Panc1 (cell line): ENCODE measurements around the gene OAS3. TPM values are rescaled to one million over a fixed set of nuclear protein-coding genes. Genes with fewer than 3 reads are reported as not detected.
"Not testable (repeated sequence)": the region's sequence is repeated elsewhere in the genome, so short reads cannot be mapped to it uniquely, and the experiment has no call there.

Experiments used
- ATAC-seq: fragments of 200-7000 bp; cut with Tn5 transposase; 2 replicates; pipeline ENCODE4 v1.9.1; 2020; ENCODE audit warnings: mild to moderate bottlenecking, moderate library complexity
- BruUV-seq: library from RNA; stranded (reverse); fragments of 400-500 nt; replicated peaks from 2 replicates; lab custom pipeline; 2021; lab: Mats Ljungman, UMichigan
- CTCF ChIA-PET: fragments of 300-600 bp; sonication (Branson Sonifier 250); formaldehyde crosslinking; loops from one replicate; lab custom pipeline; 2022; ENCODE audit warnings: antibody characterized with exemption; lab: Charles Lee
- POLR2A ChIA-PET: fragments of 300-600 bp; sonication (Branson Sonifier 250); formaldehyde crosslinking; loops from one replicate; lab custom pipeline; 2022; ENCODE audit warnings: antibody characterized with exemption; lab: Charles Lee
- DNase-seq: peaks from one replicate; pipeline ENCODE4 v3.0.0-alpha.2; 2010; ENCODE audit warnings: low read depth, low spot score
- H3K27ac ChIP-seq: 2 replicates; pipeline ENCODE4 v1.5.1; 2011; ENCODE audit warnings: mild to moderate bottlenecking, low read length, inconsistent platforms
- H3K27me3 ChIP-seq: fragments of 200-500 bp; sonication (Bioruptor generic); 2 replicates; pipeline ENCODE4 v1.6.0; 2014; ENCODE audit warnings: low read length, inconsistent platforms; ENCODE audit not compliant: control insufficient read depth, insufficient read depth
- H3K36me3 ChIP-seq: fragments of 200-500 bp; sonication (Bioruptor generic); 2 replicates; pipeline ENCODE4 v1.5.1; 2014; ENCODE audit warnings: inconsistent platforms, mild to moderate bottlenecking, low read length, moderate library complexity; ENCODE audit not compliant: control insufficient read depth, insufficient read depth
- H3K4me1 ChIP-seq: 2 replicates; pipeline ENCODE4 v1.5.1; 2011; ENCODE audit warnings: inconsistent platforms, mild to moderate bottlenecking, low read length, moderate library complexity; ENCODE audit not compliant: control insufficient read depth, insufficient read depth
- H3K4me3 ChIP-seq, 2 experiments: 2 replicates each; pipeline ENCODE4 v1.5.1; 2011 to 2012; ENCODE audit warnings: low read depth in 2 of 2, low read length in 2 of 2, mild to moderate bottlenecking in 2 of 2, inconsistent platforms in 1 of 2, moderate library complexity in 1 of 2
- H3K9me3 ChIP-seq: fragments of 200-500 bp; sonication (Bioruptor generic); 2 replicates; pipeline ENCODE4 v1.5.1; 2014; ENCODE audit warnings: low read depth, mild to moderate bottlenecking, inconsistent platforms, low read length, moderate library complexity; ENCODE audit not compliant: control insufficient read depth, insufficient read depth
- POLR2AphosphoS5 ChIP-seq: IDR thresholded peaks from 2 replicates; pipeline ENCODE4 v1.6.1; 2012; ENCODE audit warnings: mild to moderate bottlenecking, low read depth, low read length, moderate library complexity
- SIN3A ChIP-seq: IDR thresholded peaks from 2 replicates; pipeline ENCODE4 v1.6.1; 2012; ENCODE audit warnings: low read depth, mild to moderate bottlenecking, low read length, moderate library complexity, borderline replicate concordance; ENCODE audit not compliant: insufficient read depth
- TCF7L2 ChIP-seq: IDR thresholded peaks from 2 replicates; pipeline ENCODE4 v1.6.1; 2011; ENCODE audit warnings: mild to moderate bottlenecking, low read depth, low read length, inconsistent platforms
- in situ Hi-C: cut with HindIII; loops from 2 replicates; pipeline ENCODE4 v1.10.0; 2016; ENCODE audit warnings: low sequenced_read_pairs, low pct_unique_long_range_greater_than_20kb
- intact Hi-C: fragments of 100-400 bp; cut with micrococcal nuclease; formaldehyde crosslinking; loops from one replicate; pipeline ENCODE4 v1.10.0; 2022; ENCODE audit not compliant: unreplicated experiment
- total RNA-seq: library from RNA; stranded (reverse); gene quantifications from one replicate; pipeline ENCODE4 v1.2.1, GENCODE V29; 2021; ENCODE audit not compliant: unreplicated experiment
- TF ChIP-seq, protein P1 (sequence below): fragments of 450-650 bp; IDR thresholded peaks from 2 replicates; pipeline ENCODE4 v1.5.1; 2017; ENCODE audit warnings: mild to moderate bottlenecking
- TF ChIP-seq, protein P2 (sequence below), 2 experiments: IDR thresholded peaks; 2 replicates each; pipeline ENCODE4 v1.6.1; 2011 to 2012; ENCODE audit warnings: low read depth in 2 of 2, control low read depth in 1 of 2, low read length in 1 of 2, mild to moderate bottlenecking in 1 of 2, moderate library complexity in 1 of 2; ENCODE audit not compliant: insufficient read depth in 1 of 2

The OAS3 gene
- total RNA-seq, 1 experiment from 2014 or later = 33.3 TPM

DNA sequence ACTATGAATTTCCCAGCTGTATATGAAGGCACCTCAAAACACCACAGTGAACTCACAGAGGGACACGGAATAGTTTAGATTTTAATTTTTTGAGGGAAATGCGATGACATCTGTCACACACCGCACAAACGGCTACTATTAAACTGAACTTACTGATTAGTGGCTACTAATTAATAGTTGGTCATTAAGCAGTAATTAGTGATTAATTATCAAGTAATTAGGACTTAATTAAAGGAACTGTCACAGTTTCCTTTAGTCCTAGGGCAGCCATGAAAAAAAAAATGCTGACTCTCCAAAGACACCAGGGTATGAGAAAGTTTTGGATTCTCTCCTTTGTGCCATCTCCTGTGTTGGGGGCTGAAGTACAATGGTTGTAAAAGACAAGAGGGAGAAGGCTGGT lies 28.6 kb upstream of the OAS3 start:
- TF ChIP-seq SIN3A = no peak
- ATAC-seq = no peak
- no peaks in the 10 kb centered on the region; the same call in 1 of the 2 replicates for H3K4me1 ChIP-seq
- no peaks in the 10 kb centered on the region for H3K36me3 ChIP-seq
- intact Hi-C loops (no loop called here), in situ Hi-C loops (no loop called here)
- H3K27ac ChIP-seq = no peak overlapping the region
- DNase-seq = no peak
- ChIA-PET CTCF (no interaction called here), POLR2A (no interaction called here)
- H3K4me3 ChIP-seq = no peak overlapping the region
- H3K27me3 ChIP-seq = no peaks in the 10 kb centered on the region; the same call in 1 of the 2 replicates
- no TSS peak for BruUV-seq
- H3K9me3 ChIP-seq = peaks cover 13% of the 10 kb centered on the region; the same call in 1 of the 2 replicates

DNA sequence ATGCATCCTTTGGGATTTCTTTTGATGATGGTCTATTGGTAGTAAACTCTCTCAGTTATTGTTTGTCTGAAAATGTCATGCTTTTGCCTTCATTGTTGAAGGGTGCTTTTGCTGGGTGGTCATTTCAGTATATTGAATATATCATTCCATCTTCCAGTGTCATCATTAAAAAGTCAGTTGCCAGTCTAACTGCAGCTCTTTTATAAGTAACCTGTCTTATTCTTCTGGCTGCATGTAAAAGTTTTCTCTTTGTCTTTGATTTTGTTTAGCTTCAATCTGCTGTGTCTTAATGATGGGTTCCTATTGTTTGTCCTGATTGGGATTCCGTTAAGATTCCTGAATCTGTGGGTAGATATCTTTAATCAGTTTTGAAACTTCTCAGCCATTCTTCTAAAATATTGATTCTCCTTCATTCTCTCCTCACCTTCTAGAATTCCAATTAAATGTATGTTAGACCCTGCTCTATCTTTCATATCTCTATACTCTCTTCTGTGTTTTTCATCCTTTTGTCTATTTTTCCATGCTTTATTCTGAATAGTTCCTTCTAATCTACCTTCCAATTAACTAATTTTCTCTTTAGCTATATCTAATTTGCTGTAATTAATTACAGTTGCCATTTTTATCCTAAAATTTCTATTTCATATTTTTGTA lies 25.1 kb upstream of the OAS3 start:
- ChIA-PET CTCF (no interaction called here), POLR2A (no interaction called here)
- no peak for ATAC-seq

DNA sequence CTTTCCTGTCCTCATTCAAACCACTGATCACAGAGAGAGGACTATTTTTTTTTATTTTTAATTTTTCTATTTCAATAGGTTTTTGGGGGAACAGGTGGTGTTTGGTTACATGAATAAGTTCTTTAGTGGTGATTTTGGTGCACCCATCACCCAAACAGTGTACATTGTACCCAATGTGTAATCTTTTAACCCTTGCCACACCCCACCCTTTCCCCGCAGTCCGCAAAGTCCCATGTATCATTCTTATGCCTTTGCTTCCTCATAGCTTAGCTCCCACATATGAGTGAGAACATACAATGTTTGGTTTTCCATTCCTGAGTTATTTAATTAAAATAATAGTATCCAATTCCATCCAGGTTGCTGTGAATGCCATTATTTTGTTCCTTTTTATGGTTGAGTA lies 24.4 kb upstream of the OAS3 start:
- H3K36me3 ChIP-seq, H3K4me1 ChIP-seq, H3K27me3 ChIP-seq, DNase-seq, POLR2A ChIA-PET, H3K4me3 ChIP-seq, BruUV-seq, intact Hi-C loops, in situ Hi-C loops, CTCF ChIA-PET, H3K27ac ChIP-seq, ATAC-seq: not testable (repeated sequence)
- peaks cover 13% of the 10 kb centered on the region; the same call in 1 of the 2 replicates for H3K9me3 ChIP-seq

More for the DNA sequence above, 25.1 kb upstream of the OAS3 start:
- Histone ChIP-seq H3K36me3 (no peaks in the 10 kb centered on the region), H3K9me3 (peaks cover 13% of the 10 kb centered on the region; the same call in 1 of the 2 replicates), H3K27ac (no peak overlapping the region), H3K4me1 (no peaks in the 10 kb centered on the region; the same call in 1 of the 2 replicates), H3K4me3 (no peak overlapping the region), H3K27me3 (no peaks in the 10 kb centered on the region; the same call in 1 of the 2 replicates)
- TF ChIP-seq POLR2AphosphoS5 = no peak
- TF ChIP-seq, protein P1, sequence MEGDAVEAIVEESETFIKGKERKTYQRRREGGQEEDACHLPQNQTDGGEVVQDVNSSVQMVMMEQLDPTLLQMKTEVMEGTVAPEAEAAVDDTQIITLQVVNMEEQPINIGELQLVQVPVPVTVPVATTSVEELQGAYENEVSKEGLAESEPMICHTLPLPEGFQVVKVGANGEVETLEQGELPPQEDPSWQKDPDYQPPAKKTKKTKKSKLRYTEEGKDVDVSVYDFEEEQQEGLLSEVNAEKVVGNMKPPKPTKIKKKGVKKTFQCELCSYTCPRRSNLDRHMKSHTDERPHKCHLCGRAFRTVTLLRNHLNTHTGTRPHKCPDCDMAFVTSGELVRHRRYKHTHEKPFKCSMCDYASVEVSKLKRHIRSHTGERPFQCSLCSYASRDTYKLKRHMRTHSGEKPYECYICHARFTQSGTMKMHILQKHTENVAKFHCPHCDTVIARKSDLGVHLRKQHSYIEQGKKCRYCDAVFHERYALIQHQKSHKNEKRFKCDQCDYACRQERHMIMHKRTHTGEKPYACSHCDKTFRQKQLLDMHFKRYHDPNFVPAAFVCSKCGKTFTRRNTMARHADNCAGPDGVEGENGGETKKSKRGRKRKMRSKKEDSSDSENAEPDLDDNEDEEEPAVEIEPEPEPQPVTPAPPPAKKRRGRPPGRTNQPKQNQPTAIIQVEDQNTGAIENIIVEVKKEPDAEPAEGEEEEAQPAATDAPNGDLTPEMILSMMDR = no peak
- TF ChIP-seq TCF7L2 = no peak
- intact Hi-C loops (no loop called here), in situ Hi-C loops (no loop called here)
- BruUV-seq = no TSS peak
- DNase-seq = no peak

GRCh38 chr12:112916270-112916669 lies 22.0 kb upstream of the OAS3 start:
- no TSS peak for BruUV-seq
- ATAC-seq = no peak
- H3K27ac ChIP-seq = no peak overlapping the region
- H3K27me3 ChIP-seq = peaks cover 8% of the 10 kb centered on the region
- intact Hi-C loops (no loop called here), in situ Hi-C loops (no loop called here)
- no peaks in the 10 kb centered on the region for H3K36me3 ChIP-seq
- CTCF ChIA-PET = no interaction called here
- DNase-seq = no peak
- H3K9me3 ChIP-seq = peaks cover 13% of the 10 kb centered on the region; the same call in 1 of the 2 replicates
- H3K4me3 ChIP-seq = no peak overlapping the region
- TF ChIP-seq TCF7L2 (no peak), POLR2AphosphoS5 (no peak), SIN3A (no peak)
- TF ChIP-seq, protein P2, sequence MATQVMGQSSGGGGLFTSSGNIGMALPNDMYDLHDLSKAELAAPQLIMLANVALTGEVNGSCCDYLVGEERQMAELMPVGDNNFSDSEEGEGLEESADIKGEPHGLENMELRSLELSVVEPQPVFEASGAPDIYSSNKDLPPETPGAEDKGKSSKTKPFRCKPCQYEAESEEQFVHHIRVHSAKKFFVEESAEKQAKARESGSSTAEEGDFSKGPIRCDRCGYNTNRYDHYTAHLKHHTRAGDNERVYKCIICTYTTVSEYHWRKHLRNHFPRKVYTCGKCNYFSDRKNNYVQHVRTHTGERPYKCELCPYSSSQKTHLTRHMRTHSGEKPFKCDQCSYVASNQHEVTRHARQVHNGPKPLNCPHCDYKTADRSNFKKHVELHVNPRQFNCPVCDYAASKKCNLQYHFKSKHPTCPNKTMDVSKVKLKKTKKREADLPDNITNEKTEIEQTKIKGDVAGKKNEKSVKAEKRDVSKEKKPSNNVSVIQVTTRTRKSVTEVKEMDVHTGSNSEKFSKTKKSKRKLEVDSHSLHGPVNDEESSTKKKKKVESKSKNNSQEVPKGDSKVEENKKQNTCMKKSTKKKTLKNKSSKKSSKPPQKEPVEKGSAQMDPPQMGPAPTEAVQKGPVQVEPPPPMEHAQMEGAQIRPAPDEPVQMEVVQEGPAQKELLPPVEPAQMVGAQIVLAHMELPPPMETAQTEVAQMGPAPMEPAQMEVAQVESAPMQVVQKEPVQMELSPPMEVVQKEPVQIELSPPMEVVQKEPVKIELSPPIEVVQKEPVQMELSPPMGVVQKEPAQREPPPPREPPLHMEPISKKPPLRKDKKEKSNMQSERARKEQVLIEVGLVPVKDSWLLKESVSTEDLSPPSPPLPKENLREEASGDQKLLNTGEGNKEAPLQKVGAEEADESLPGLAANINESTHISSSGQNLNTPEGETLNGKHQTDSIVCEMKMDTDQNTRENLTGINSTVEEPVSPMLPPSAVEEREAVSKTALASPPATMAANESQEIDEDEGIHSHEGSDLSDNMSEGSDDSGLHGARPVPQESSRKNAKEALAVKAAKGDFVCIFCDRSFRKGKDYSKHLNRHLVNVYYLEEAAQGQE (IDR thresholded peaks at IDR 0.05; ENCODE audit: insufficient read depth in 1 of 2, low read depth in 2 of 2, low read length in 1 of 2) = no peak
- TF ChIP-seq, protein P1 = no peak
- H3K4me1 ChIP-seq = no peaks in the 10 kb centered on the region; the same call in 1 of the 2 replicates
- POLR2A ChIA-PET = no interaction called here
